ENCODE results near the gene NKAPL. TPM values are rescaled to one million over a fixed set of nuclear protein-coding genes. Genes with fewer than 3 reads are reported as not detected.

Gene NKAPL
- total RNA-seq, 2 donors from 2014 or later, result 0.25 to 0.29 TPM

DNA sequence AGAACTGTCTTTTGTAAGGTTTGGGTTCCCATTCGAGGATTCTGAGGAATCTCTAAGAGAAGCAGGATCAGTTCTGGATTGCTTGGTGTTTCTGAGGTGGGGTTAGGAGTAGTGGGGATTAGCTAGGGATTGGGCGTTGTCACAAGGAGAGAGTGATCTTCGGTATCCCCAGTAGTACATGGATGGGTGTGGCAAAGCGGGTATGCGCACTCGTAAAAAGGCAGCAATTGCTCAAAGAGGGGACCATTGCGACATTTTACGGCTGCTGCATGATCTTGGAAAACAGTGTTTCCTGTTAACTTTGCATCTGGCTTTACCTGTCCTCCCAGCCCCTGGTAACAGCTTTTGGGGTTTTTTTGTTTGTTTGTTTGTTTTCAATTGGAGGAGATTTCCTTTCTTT lies 43.7 kb upstream of the NKAPL start:
- Histone ChIP-seq H3K27me3 (peaks cover 10% of the 10 kb centered on the region), H3K36me3 (no peaks in the 10 kb centered on the region), H3K27ac (no peak overlapping the region), H3K9ac (ENCODE audit: low read depth in 2 of 2, low read length in 2 of 2) (no peak overlapping the region), H3K4me1 (no peaks in the 10 kb centered on the region), H3K4me3 (no peak overlapping the region), H3K9me3 (no peaks in the 10 kb centered on the region)
- no peak for TF ChIP-seq CTCF (IDR thresholded peaks at IDR 0.05)
- DNase-seq, result peak; percentile 74
- intact Hi-C loops (cut with DNase I), result no loop called here

GRCh38 chr6:28217890-28218289 lies 41.2 kb upstream of the NKAPL start:
- Histone ChIP-seq H3K27me3 (no peaks in the 10 kb centered on the region), H3K4me1 (no peaks in the 10 kb centered on the region), H3K27ac (no peak overlapping the region), H3K36me3 (no peaks in the 10 kb centered on the region), H3K9ac (ENCODE audit: low read depth in 2 of 2, low read length in 2 of 2) (peak overlapping the region in 1 of 2 donors; percentile 47), H3K9me3 (no peaks in the 10 kb centered on the region), H3K4me3 (peak overlapping the region; percentile 48)
- no peak for TF ChIP-seq CTCF (IDR thresholded peaks at IDR 0.05)
- no peak for DNase-seq
- intact Hi-C loops (cut with DNase I), result no loop called here

- Histone ChIP-seq H3K9ac (ENCODE audit: low read depth in 2 of 2, low read length in 2 of 2) (peak overlapping the region; percentile 28 to 47), H3K27ac (peak overlapping the region; percentile 61), H3K4me3 (peak overlapping the region; percentile 48), H3K4me1 (no peaks in the 10 kb centered on the region), H3K36me3 (no peaks in the 10 kb centered on the region), H3K9me3 (no peaks in the 10 kb centered on the region), H3K27me3 (no peaks in the 10 kb centered on the region)
- DNase-seq, result peak; percentile 78
- intact Hi-C loops (cut with DNase I), result no loop called here
- TF ChIP-seq CTCF (IDR thresholded peaks at IDR 0.05), result no peak
These were observed 40.5 kb upstream of the NKAPL start for GRCh38 chr6:28218312-28219248.

GRCh38 chr6:28220257-28221133 lies 38.6 kb upstream of the NKAPL start:
- H3K27ac ChIP-seq, result no peak overlapping the region
- no peaks in the 10 kb centered on the region for H3K4me1 ChIP-seq
- TF ChIP-seq CTCF (IDR thresholded peaks at IDR 0.05), result no peak
- no peak overlapping the region for H3K4me3 ChIP-seq
- no peak for DNase-seq
- H3K27me3 ChIP-seq, result no peaks in the 10 kb centered on the region
- H3K9me3 ChIP-seq, result no peaks in the 10 kb centered on the region
- intact Hi-C loops (cut with DNase I), result loop anchor here (5.0 to 10.0 kb wide), 2 partner anchors 134 to 138 kb away; partner anchors contain the start of gene ZNF165
- H3K36me3 ChIP-seq, result no peaks in the 10 kb centered on the region
- H3K9ac ChIP-seq (ENCODE audit: low read depth in 2 of 2, low read length in 2 of 2), result no peak overlapping the region

Measured in colonic mucosa (tissue), 4 donors.